ENCODE measurements around the gene CDH11. TPM values are rescaled to one million over a fixed set of nuclear protein-coding genes. Genes with fewer than 3 reads are reported as not detected.

Gene CDH11
- total RNA-seq, 1 donor from 2014 or later: 98.3 TPM

- no peak for DNase-seq (ENCODE audit: low spot score)
Measured at GRCh38 chr16:64916051-64916450, 205.8 kb downstream of the CDH11 start.

GRCh38 chr16:64910356-64910755, 211.5 kb downstream of the CDH11 start:
- no peak for DNase-seq (ENCODE audit: low spot score)

- peak; percentile 42 for DNase-seq (ENCODE audit: low spot score)
Measured at GRCh38 chr16:64907844-64908243, 214.0 kb downstream of the CDH11 start.

GRCh38 chr16:64903770-64904169, 218.1 kb downstream of the CDH11 start:
- DNase-seq (ENCODE audit: low spot score): no peak

- DNase-seq (ENCODE audit: low spot score): no peak
Measured at GRCh38 chr16:64900517-64900916, 221.3 kb downstream of the CDH11 start.

GRCh38 chr16:64900019-64900418, 221.8 kb downstream of the CDH11 start:
- no peak for DNase-seq (ENCODE audit: low spot score)

GRCh38 chr16:64898159-64898558, 223.7 kb downstream of the CDH11 start:
- DNase-seq (ENCODE audit: low spot score): no peak

Data from ureter (tissue), 1 donor.